OCI-LY7 (cell line): ENCODE results near the gene RHEX. TPM values are rescaled to one million over a fixed set of nuclear protein-coding genes. Genes with fewer than 3 reads are reported as not detected.

ENCODE experiments used
- BruUV-seq: library from RNA; stranded (reverse); fragments of 400-500 nt; replicated peaks from 2 replicates; lab custom pipeline; 2021; lab: Mats Ljungman, UMichigan
- CTCF ChIA-PET: fragments of 300-600 bp; sonication (Branson Sonifier 250); formaldehyde crosslinking; loops from one replicate; lab custom pipeline; 2022; ENCODE audit warnings: antibody characterized with exemption; ENCODE audit not compliant: unreplicated experiment; lab: Charles Lee
- POLR2A ChIA-PET: fragments of 300-600 bp; sonication (Branson Sonifier 250); formaldehyde crosslinking; loops from one replicate; lab custom pipeline; 2022; ENCODE audit warnings: antibody characterized with exemption; lab: Charles Lee
- DNase-seq: peaks from one replicate; pipeline ENCODE4 v3.0.0-alpha.2; 2015; ENCODE audit warnings: low spot score
- H2AFZ ChIP-seq: fragments of 200-600 bp; sonication (generic), shearing (Covaris generic); 2 replicates; pipeline ENCODE4 v1.6.1; 2014; ENCODE audit warnings: mild to moderate bottlenecking, antibody characterized with exemption, low read length, moderate library complexity
- H3K27ac ChIP-seq: fragments of 200-600 bp; sonication (generic); 2 replicates; pipeline ENCODE4 v1.5.1; 2014; ENCODE audit warnings: mixed run types, low read depth, mild to moderate bottlenecking, moderate library complexity, low read length, inconsistent platforms; ENCODE audit not compliant: poor library complexity, severe bottlenecking
- H3K36me3 ChIP-seq: fragments of 200-600 bp; sonication (generic); 2 replicates; pipeline ENCODE4 v1.6.1; 2014; ENCODE audit warnings: mild to moderate bottlenecking, antibody characterized with exemption, low read length, moderate library complexity, mixed read lengths; ENCODE audit not compliant: insufficient read depth
- H3K4me1 ChIP-seq: fragments of 200-600 bp; sonication (generic); 2 replicates; pipeline ENCODE4 v1.5.1; 2014; ENCODE audit warnings: mild to moderate bottlenecking, low read length; ENCODE audit not compliant: insufficient read depth, poor library complexity, severe bottlenecking
- H3K4me2 ChIP-seq: fragments of 200-600 bp; sonication (generic); 2 replicates; pipeline ENCODE4 v1.6.1; 2014; ENCODE audit warnings: mild to moderate bottlenecking, low read length
- H3K4me3 ChIP-seq: fragments of 200-600 bp; sonication (generic); 2 replicates; pipeline ENCODE4 v1.5.1; 2014; ENCODE audit warnings: mild to moderate bottlenecking, low read depth, low read length; ENCODE audit not compliant: poor library complexity, severe bottlenecking
- H3K79me2 ChIP-seq: fragments of 200-600 bp; sonication (generic); 2 replicates; pipeline ENCODE4 v1.6.1; 2016; ENCODE audit warnings: low read depth, mild to moderate bottlenecking, low read length, moderate library complexity, mixed read lengths; ENCODE audit not compliant: insufficient read depth
- H3K9me2 ChIP-seq: fragments of 200-600 bp; sonication (generic); 2 replicates; pipeline ENCODE4 v1.6.1; 2016; ENCODE audit warnings: mild to moderate bottlenecking, low read length, mixed read lengths; ENCODE audit not compliant: insufficient read depth
- H3K9me3 ChIP-seq: fragments of 200-600 bp; sonication (generic); 2 replicates; pipeline ENCODE4 v1.6.1; 2014; ENCODE audit warnings: mild to moderate bottlenecking, mixed run types, low read length, mixed read lengths
- H4K20me1 ChIP-seq: fragments of 200-600 bp; sonication (generic); 2 replicates; pipeline ENCODE4 v1.6.1; 2014; ENCODE audit warnings: mild to moderate bottlenecking, antibody characterized with exemption, low read length, moderate library complexity, mixed read lengths; ENCODE audit not compliant: insufficient read depth
- EZH2phosphoT487 ChIP-seq: fragments of 200-600 bp; sonication (generic); IDR thresholded peaks from 2 replicates; pipeline ENCODE4 v1.6.1; 2018; ENCODE audit warnings: low read depth, borderline replicate concordance, mild to moderate bottlenecking, mixed run types, antibody characterized with exemption, low read length, moderate library complexity, mixed read lengths
- intact Hi-C: fragments of 100-400 bp; cut with micrococcal nuclease; formaldehyde crosslinking; loops from one replicate; pipeline ENCODE4 v1.10.0; 2022; ENCODE audit not compliant: unreplicated experiment
- total RNA-seq, 2 experiments: library from RNA; depleted of rRNA in 1 of 2; stranded (reverse); fragments of >200 nt in 1 of 2; shearing (Covaris generic) in 1 of 2; gene quantifications; 2 replicates each; pipeline ENCODE4 v1.2.3, GENCODE V29; 2014 to 2022
- TF ChIP-seq, protein P1 (sequence below): fragments of 200-600 bp; sonication (generic); conservative IDR thresholded peaks from 2 replicates; pipeline ENCODE4 v1.5.1; 2014; ENCODE audit warnings: mild to moderate bottlenecking, antibody characterized with exemption, low read length, moderate library complexity, mixed read lengths

Gene RHEX
- total RNA-seq, 2 experiments from 2014 or later: 5.0 to 9.9 TPM

- H3K4me2 ChIP-seq: no peak overlapping the region
- no peaks in the 10 kb centered on the region for H4K20me1 ChIP-seq
- no peak overlapping the region for H3K27ac ChIP-seq
- no peak overlapping the region for H2AFZ ChIP-seq
- no peaks in the 10 kb centered on the region for H3K9me2 ChIP-seq
- no peak for DNase-seq
- H3K36me3 ChIP-seq: no peaks in the 10 kb centered on the region
- H3K4me3 ChIP-seq: no peak overlapping the region
- no peaks in the 10 kb centered on the region for H3K4me1 ChIP-seq
- H3K79me2 ChIP-seq: no peaks in the 10 kb centered on the region
- CTCF ChIA-PET: no interaction called here
- intact Hi-C loops: no loop called here
- H3K9me3 ChIP-seq: no peaks in the 10 kb centered on the region
- BruUV-seq: no TSS peak
- TF ChIP-seq, protein P1, sequence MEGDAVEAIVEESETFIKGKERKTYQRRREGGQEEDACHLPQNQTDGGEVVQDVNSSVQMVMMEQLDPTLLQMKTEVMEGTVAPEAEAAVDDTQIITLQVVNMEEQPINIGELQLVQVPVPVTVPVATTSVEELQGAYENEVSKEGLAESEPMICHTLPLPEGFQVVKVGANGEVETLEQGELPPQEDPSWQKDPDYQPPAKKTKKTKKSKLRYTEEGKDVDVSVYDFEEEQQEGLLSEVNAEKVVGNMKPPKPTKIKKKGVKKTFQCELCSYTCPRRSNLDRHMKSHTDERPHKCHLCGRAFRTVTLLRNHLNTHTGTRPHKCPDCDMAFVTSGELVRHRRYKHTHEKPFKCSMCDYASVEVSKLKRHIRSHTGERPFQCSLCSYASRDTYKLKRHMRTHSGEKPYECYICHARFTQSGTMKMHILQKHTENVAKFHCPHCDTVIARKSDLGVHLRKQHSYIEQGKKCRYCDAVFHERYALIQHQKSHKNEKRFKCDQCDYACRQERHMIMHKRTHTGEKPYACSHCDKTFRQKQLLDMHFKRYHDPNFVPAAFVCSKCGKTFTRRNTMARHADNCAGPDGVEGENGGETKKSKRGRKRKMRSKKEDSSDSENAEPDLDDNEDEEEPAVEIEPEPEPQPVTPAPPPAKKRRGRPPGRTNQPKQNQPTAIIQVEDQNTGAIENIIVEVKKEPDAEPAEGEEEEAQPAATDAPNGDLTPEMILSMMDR: no peak
- TF ChIP-seq EZH2phosphoT487: no peak
- POLR2A ChIA-PET: no interaction called here
Observed at GRCh38 chr1:206020393-206021007, 32.5 kb upstream of the RHEX start.

DNA sequence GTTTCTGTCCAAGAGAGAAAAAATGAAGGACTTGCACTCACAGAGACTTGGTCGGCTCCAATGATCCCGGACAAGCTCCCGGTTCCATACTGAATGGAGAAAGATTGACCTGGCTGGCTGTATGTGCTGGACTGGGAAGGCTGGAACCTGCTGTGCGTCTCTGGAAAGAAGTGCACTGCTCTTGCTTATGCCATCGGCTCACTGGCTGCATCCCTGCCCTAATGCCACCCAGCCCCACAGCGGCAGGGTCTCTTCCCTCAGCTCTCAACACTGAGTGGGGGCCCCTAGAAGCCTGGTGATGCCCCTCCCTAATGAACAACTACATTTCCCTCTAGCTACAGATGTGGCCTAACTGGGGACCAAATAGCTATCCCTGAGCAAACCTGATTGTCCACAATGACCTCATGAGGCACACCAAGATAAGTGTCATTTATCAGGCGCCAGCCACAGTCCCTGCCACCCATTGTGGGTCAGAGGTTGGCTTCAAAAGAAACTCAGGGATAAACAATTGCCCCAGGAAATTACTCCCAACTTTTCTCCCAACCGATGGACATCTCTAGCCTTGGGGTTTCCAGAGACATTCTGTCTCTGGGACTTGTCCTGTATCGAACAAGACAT, 31.9 kb upstream of the RHEX start:
- Histone ChIP-seq H3K79me2 (no peaks in the 10 kb centered on the region), H3K4me3 (no peak overlapping the region), H3K9me3 (no peaks in the 10 kb centered on the region), H3K27ac (no peak overlapping the region), H3K4me1 (no peaks in the 10 kb centered on the region), H3K4me2 (no peak overlapping the region), H2AFZ (no peak overlapping the region), H3K9me2 (no peaks in the 10 kb centered on the region), H4K20me1 (no peaks in the 10 kb centered on the region), H3K36me3 (no peaks in the 10 kb centered on the region)
- intact Hi-C loops: no loop called here
- TF ChIP-seq, protein P1: no peak
- TF ChIP-seq EZH2phosphoT487: no peak
- POLR2A ChIA-PET: no interaction called here
- CTCF ChIA-PET: interaction anchor here (0.6 kb wide), 1 partner anchor 10 kb away, joined by 3 read pairs; no protein-coding TSS in a partner anchor
- no peak for DNase-seq
- BruUV-seq: no TSS peak
